ENCODE results near the gene SLC2A5. TPM values are rescaled to one million over a fixed set of nuclear protein-coding genes. Genes with fewer than 3 reads are reported as not detected.
"Not testable (repeated sequence)": the region's sequence is repeated elsewhere in the genome, so short reads cannot be mapped to it uniquely, and the experiment has no call there.

SLC2A5 gene
- 11.1 and 12.6 TPM in 2 replicates for total RNA-seq
- polyA plus RNA-seq (2012): 5.4 TPM

- peak; percentile 93 for DNase-seq (ENCODE audit: low read depth)
Observed at GRCh38 chr1:9069326-9070100, at the start of gene SLC2A5. TSS of gene SLC2A5 (minus strand) at chr1:9069635. CDS start at chr1:9069536, 99 bp downstream.

- no peak for DNase-seq (ENCODE audit: low read depth)
Observed at GRCh38 chr1:9118186-9118585, 48.8 kb upstream of the SLC2A5 start.

- DNase-seq (ENCODE audit: low read depth): peak; percentile 9
Observed at GRCh38 chr1:9115351-9116205, 46.1 kb upstream of the SLC2A5 start.

GRCh38 chr1:9112961-9113880 lies 43.8 kb upstream of the SLC2A5 start:
- no peak for DNase-seq (ENCODE audit: low read depth)

GRCh38 chr1:9111957-9112356 lies 42.5 kb upstream of the SLC2A5 start:
- no peak for DNase-seq (ENCODE audit: low read depth)

GRCh38 chr1:9111357-9111691 lies 41.9 kb upstream of the SLC2A5 start:
- DNase-seq (ENCODE audit: low read depth): no peak

GRCh38 chr1:9110669-9111356 lies 41.4 kb upstream of the SLC2A5 start:
- DNase-seq (ENCODE audit: low read depth): peak; percentile 77

GRCh38 chr1:9108056-9108665 lies 38.7 kb upstream of the SLC2A5 start:
- DNase-seq (ENCODE audit: low read depth): no peak

- no peak for DNase-seq (ENCODE audit: low read depth)
Observed at GRCh38 chr1:9107136-9107535, 37.7 kb upstream of the SLC2A5 start.

- DNase-seq (ENCODE audit: low read depth): no peak
Observed at GRCh38 chr1:9106286-9106685, 36.9 kb upstream of the SLC2A5 start.

GRCh38 chr1:9105336-9105867 lies 36.0 kb upstream of the SLC2A5 start:
- DNase-seq (ENCODE audit: low read depth): no peak

- peak; percentile 68 for DNase-seq (ENCODE audit: low read depth)
Observed at GRCh38 chr1:9101510-9102146, 32.2 kb upstream of the SLC2A5 start.

GRCh38 chr1:9100471-9101043 lies 31.1 kb upstream of the SLC2A5 start:
- no peak for DNase-seq (ENCODE audit: low read depth)

GRCh38 chr1:9099555-9099954 lies 30.1 kb upstream of the SLC2A5 start:
- DNase-seq (ENCODE audit: low read depth): no peak

- no peak for DNase-seq (ENCODE audit: low read depth)
Observed at GRCh38 chr1:9097947-9098705, 28.7 kb upstream of the SLC2A5 start.

GRCh38 chr1:9095818-9096217 lies 26.4 kb upstream of the SLC2A5 start:
- DNase-seq (ENCODE audit: low read depth): no peak

- not testable (repeated sequence) for DNase-seq (ENCODE audit: low read depth)
Observed at GRCh38 chr1:9093996-9094595, 24.7 kb upstream of the SLC2A5 start.

- no peak for DNase-seq (ENCODE audit: low read depth)
Observed at GRCh38 chr1:9093581-9093980, 24.1 kb upstream of the SLC2A5 start.

All from myocyte (in vitro differentiated cells).